ENCODE measurements around the gene LRTM2.

The LRTM2 gene

DNA sequence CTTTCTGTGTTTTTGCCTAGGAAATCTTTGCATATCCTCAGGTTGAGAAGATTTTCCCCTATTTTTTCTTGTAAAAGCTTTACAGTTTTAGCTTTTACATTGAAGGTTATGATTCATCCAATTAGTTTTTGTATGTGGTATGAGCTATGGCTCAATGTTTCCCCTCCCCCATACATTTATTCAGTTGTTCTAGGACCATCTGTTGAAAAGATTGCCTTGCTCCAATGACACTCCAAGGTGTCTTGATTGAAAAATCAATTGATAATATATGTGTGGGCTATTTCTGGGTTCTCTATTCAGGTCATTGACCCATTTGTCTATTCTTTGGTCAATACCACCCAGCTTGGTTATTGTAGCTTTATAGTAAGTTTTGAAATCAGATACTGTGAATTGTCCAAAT, 42.6 kb downstream of the LRTM2 start:
- TF ChIP-seq FOXP2 (optimal IDR thresholded peaks at IDR 0.05; ENCODE audit: borderline replicate concordance, extremely low read depth, extremely low read length, insufficient read depth) (no peak), TAF1 (IDR thresholded peaks at IDR 0.05; ENCODE audit: borderline replicate concordance, insufficient read depth, low read length) (no peak), POLR2AphosphoS5 (IDR thresholded peaks at IDR 0.05; ENCODE audit: low read depth, low read length) (no peak)
- TF ChIP-seq, protein P1, sequence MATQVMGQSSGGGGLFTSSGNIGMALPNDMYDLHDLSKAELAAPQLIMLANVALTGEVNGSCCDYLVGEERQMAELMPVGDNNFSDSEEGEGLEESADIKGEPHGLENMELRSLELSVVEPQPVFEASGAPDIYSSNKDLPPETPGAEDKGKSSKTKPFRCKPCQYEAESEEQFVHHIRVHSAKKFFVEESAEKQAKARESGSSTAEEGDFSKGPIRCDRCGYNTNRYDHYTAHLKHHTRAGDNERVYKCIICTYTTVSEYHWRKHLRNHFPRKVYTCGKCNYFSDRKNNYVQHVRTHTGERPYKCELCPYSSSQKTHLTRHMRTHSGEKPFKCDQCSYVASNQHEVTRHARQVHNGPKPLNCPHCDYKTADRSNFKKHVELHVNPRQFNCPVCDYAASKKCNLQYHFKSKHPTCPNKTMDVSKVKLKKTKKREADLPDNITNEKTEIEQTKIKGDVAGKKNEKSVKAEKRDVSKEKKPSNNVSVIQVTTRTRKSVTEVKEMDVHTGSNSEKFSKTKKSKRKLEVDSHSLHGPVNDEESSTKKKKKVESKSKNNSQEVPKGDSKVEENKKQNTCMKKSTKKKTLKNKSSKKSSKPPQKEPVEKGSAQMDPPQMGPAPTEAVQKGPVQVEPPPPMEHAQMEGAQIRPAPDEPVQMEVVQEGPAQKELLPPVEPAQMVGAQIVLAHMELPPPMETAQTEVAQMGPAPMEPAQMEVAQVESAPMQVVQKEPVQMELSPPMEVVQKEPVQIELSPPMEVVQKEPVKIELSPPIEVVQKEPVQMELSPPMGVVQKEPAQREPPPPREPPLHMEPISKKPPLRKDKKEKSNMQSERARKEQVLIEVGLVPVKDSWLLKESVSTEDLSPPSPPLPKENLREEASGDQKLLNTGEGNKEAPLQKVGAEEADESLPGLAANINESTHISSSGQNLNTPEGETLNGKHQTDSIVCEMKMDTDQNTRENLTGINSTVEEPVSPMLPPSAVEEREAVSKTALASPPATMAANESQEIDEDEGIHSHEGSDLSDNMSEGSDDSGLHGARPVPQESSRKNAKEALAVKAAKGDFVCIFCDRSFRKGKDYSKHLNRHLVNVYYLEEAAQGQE (IDR thresholded peaks at IDR 0.05; ENCODE audit: insufficient read depth in 1 of 2, low read depth in 2 of 2, low read length in 2 of 2) = no peak

DNA sequence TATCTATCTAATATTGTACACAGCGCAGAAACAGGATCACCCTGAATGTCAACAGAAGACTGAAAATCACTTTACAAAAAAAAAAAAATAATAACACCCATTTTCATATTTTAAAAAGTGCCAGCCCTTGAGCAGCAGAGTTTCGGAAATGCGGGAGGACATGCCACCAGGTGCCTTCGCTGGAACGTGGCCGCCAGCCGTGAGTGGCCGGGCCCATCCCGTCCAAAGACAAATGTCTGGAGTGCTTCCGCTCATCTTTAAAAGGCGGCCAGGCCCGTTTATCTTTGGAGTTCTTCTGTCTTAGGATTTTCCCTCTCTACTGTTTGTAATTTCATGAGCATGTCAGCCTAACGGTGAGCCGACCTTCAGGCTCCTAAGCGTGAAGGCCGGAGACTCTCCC, 43.5 kb downstream of the LRTM2 start:
- TF ChIP-seq TAF1 (IDR thresholded peaks at IDR 0.05; ENCODE audit: borderline replicate concordance, insufficient read depth, low read length) = no peak
- TF ChIP-seq FOXP2 (optimal IDR thresholded peaks at IDR 0.05; ENCODE audit: borderline replicate concordance, extremely low read depth, extremely low read length, insufficient read depth) = no peak
- no peak for TF ChIP-seq POLR2AphosphoS5 (IDR thresholded peaks at IDR 0.05; ENCODE audit: low read depth, low read length)
- TF ChIP-seq, protein P1 (IDR thresholded peaks at IDR 0.05; ENCODE audit: insufficient read depth in 1 of 2, low read depth in 2 of 2, low read length in 2 of 2) = no peak
- no peak for TF ChIP-seq SIN3A (IDR thresholded peaks at IDR 0.05; ENCODE audit: borderline replicate concordance, insufficient read depth, low read length)

DNA sequence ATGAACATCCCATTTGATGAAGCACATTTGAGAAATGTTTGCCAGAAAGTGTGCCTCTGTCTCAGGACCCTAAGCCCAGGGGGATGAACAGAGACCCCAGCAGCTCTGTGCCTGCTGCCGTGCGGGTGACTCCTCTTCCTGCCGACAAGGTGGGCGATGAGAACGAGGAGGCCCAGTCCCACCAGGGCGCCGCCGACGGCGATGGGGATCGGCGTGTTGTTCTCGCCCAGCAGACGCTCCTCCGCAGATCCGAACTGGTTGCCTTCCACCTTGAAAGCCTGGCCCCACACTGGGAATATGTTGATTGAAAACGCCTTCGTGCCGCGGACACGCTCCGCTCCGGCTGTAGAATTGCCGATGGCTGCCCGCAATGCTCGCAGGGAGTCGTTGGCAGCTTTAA, 44.1 kb downstream of the LRTM2 start:
- TF ChIP-seq SIN3A (IDR thresholded peaks at IDR 0.05; ENCODE audit: borderline replicate concordance, insufficient read depth, low read length) (no peak), FOXP2 (optimal IDR thresholded peaks at IDR 0.05; ENCODE audit: borderline replicate concordance, extremely low read depth, extremely low read length, insufficient read depth) (no peak), POLR2AphosphoS5 (IDR thresholded peaks at IDR 0.05; ENCODE audit: low read depth, low read length) (no peak), TAF1 (IDR thresholded peaks at IDR 0.05; ENCODE audit: borderline replicate concordance, insufficient read depth, low read length) (no peak)
- TF ChIP-seq, protein P1 (IDR thresholded peaks at IDR 0.05; ENCODE audit: insufficient read depth in 1 of 2, low read depth in 2 of 2, low read length in 2 of 2) = no peak

GRCh38 chr12:1864867-1865266, 44.5 kb downstream of the LRTM2 start:
- TF ChIP-seq SIN3A (IDR thresholded peaks at IDR 0.05; ENCODE audit: borderline replicate concordance, insufficient read depth, low read length) = no peak
- TF ChIP-seq, protein P1 (IDR thresholded peaks at IDR 0.05; ENCODE audit: insufficient read depth in 1 of 2, low read depth in 2 of 2, low read length in 2 of 2) = no peak
- TF ChIP-seq POLR2AphosphoS5 (IDR thresholded peaks at IDR 0.05; ENCODE audit: low read depth, low read length) = no peak
- TF ChIP-seq TAF1 (IDR thresholded peaks at IDR 0.05; ENCODE audit: borderline replicate concordance, insufficient read depth, low read length) = no peak

DNA sequence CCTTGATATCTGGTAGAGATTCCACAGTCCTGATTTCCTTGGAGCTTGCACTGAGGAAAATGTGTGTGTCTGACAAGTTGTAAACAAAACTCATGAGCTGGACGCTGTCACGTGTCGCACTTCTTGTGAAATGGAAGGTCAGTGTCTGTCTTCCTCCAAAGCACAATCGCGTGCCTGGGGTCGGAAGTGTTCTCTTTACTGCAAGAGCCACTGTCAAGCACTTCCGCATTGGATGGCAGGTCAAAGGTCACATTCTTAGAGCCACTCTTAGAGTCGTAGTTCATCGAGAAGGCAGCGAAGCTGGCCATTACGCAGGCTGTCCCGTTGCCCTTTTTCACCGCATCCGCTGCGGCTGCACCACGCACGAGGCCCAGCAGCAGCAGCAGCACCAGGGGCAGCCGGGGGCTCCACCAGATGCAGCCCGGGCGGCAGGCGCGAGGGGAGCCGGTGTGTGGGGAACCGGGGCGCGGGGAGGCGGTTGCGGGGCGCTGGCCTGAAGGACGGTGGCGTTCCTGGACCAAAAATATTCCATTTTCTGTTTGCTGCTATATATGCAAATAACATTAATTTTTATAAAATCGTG, 45.0 kb downstream of the LRTM2 start:
- no peak for TF ChIP-seq POLR2AphosphoS5 (IDR thresholded peaks at IDR 0.05; ENCODE audit: low read depth, low read length)
- no peak for TF ChIP-seq FOXP2 (optimal IDR thresholded peaks at IDR 0.05; ENCODE audit: borderline replicate concordance, extremely low read depth, extremely low read length, insufficient read depth)
- TF ChIP-seq TAF1 (IDR thresholded peaks at IDR 0.05; ENCODE audit: borderline replicate concordance, insufficient read depth, low read length) = no peak

All from PFSK-1 (cell line).